HG03064 (cell line): ENCODE data around the gene KRTAP5-1.
"Not testable (repeated sequence)": the region's sequence is repeated elsewhere in the genome, so short reads cannot be mapped to it uniquely, and the experiment has no call there.

Source experiments
- ATAC-seq: cut with Tn5 transposase; IDR thresholded peaks from one replicate; pipeline ENCODE4 v1.9.1; 2021; ENCODE audit warnings: low read depth; ENCODE audit not compliant: unreplicated experiment

KRTAP5-1 gene

DNA sequence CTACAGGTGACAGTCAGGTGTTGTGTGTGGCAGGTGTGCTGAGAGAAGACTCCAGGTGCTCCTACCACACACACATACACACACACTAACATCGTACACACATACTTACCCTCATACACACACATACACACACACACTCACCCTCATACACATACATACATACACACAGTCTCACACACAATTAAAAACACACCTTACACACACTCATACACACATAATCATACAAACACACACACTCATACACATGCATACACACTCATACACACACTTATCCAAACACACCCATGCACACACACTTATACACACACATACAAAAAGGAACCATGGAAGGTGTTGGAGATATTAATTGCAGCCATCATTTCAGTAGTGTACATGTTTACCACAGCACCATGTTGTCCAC lies 18.5 kb upstream of the KRTAP5-1 start:
- ATAC-seq, result no peak

GRCh38 chr11:1601663-1602062 lies 16.6 kb upstream of the KRTAP5-1 start:
- not testable (repeated sequence) for ATAC-seq

DNA sequence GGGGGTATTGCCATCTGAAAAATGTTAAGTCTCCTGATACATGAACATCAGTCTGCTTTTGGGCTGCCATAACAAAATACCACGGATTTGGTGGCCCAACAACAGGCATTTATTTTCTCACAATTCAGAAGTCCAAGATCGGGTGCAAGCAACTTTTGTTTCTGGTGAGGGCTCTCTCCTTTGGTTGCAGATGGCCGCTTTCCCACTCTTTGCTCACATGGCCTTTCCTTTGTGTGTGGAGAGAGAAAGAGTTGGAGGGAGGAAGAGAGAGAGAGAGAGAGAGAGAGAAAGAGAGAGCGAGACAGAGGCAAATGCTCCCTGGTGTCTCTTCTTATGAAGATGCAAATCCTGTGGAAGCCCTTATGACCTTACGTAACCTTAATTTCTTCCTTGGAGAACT lies 15.5 kb upstream of the KRTAP5-1 start:
- ATAC-seq, result no peak

- no peak for ATAC-seq
Measured at GRCh38 chr11:1598816-1599215, 13.7 kb upstream of the KRTAP5-1 start.

DNA sequence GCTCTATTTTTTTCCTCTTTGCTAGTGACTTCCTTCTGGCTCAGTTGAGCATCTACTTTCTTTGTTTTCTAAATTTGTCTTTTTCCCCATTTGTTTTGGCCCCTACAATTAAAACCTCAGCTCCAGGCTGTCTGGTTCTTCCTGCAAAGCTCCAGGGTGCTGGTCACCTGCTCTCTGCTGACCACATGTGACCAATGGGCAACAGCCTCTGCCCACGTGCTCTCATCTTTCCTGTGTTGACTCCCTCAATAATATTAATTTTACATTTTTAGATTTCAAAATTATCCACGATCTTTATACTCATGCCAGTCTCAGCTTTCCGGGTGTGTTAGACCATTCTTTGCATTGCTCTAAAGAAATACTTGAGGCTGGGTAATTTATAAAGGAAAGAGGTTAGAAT lies 13.3 kb upstream of the KRTAP5-1 start:
- not testable (repeated sequence) for ATAC-seq

- no peak for ATAC-seq
Measured at GRCh38 chr11:1597994-1598380, 12.9 kb upstream of the KRTAP5-1 start, which contains the start of gene KRTAP5-2. Gene KRTAP5-2 (minus strand): TSS chr11:1598294. CDS start chr11:1598250, 44 bp downstream.

GRCh38 chr11:1597331-1597993 lies 12.4 kb upstream of the KRTAP5-1 start:
- ATAC-seq, result no peak

- not testable (repeated sequence) for ATAC-seq
Measured at GRCh38 chr11:1596576-1597121, 11.6 kb upstream of the KRTAP5-1 start.

GRCh38 chr11:1595994-1596575 lies 11.0 kb upstream of the KRTAP5-1 start:
- not testable (repeated sequence) for ATAC-seq

- ATAC-seq, result no peak
Measured at GRCh38 chr11:1592628-1593027, 7.5 kb upstream of the KRTAP5-1 start.

GRCh38 chr11:1589996-1590395 lies 4.9 kb upstream of the KRTAP5-1 start:
- no peak for ATAC-seq

GRCh38 chr11:1589191-1589963 lies 4.3 kb upstream of the KRTAP5-1 start:
- ATAC-seq, result not testable (repeated sequence)

DNA sequence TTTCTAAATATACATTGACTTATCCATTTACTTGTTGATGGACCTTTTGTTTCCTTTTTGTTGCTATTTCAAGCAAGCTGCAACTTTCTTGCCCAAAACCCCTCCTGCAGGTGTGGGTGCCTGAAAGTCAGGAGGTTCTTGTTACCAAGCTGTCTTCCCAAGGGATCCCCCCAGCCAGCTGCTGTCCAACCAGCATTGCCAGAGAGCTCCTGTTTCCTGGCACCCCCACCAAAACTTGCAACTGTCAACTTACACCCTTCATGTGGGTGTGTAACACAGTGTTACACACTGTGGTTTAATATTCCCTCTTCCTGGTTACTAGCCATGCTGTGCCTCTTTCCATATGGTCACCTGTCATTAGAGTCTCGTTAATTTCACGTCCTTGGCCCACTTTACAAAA lies 1.6 kb upstream of the KRTAP5-1 start:
- ATAC-seq, result no peak

DNA sequence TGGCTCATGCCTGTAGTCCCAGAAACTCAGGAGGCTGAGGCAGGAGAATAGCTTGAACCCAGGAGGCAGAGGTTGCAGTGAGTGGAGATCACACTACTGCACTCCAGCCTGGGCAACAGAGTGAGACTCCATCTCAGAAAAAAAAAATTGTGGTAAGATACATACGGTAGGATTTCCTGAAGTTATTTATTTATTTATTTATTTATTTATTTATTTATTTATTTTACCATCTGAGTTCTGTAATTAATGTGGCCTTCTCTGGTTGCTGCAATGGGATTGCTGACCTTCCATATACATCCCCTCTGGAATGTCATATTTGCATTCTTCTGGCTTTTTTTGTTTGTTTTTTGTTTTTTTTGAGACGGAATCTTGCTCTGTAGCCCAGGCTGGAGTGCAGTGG lies 2.2 kb downstream of the KRTAP5-1 start:
- ATAC-seq, result not testable (repeated sequence)

- ATAC-seq, result no peak
Measured at GRCh38 chr11:1581976-1582375, 3.1 kb downstream of the KRTAP5-1 start.

DNA sequence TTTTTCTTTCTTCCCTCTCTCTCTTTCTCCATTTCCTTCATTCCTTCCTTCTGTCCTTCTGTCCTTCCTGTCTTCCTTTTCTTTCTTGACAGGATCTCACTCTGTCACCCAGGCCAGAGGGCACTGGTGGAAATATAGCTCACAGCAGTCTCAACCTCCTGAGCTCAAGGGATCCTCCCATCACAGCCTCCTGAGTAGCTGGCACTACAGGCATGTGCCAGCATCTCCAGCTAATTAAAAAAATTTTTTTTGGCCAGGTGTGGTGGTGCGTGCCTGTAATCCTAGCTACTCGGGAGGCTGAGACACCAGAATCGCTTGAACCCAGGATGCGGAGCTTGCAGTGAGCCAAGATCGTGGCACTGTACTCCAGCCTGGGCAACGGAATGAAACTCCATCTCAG lies 8.3 kb downstream of the KRTAP5-1 start:
- ATAC-seq, result no peak

DNA sequence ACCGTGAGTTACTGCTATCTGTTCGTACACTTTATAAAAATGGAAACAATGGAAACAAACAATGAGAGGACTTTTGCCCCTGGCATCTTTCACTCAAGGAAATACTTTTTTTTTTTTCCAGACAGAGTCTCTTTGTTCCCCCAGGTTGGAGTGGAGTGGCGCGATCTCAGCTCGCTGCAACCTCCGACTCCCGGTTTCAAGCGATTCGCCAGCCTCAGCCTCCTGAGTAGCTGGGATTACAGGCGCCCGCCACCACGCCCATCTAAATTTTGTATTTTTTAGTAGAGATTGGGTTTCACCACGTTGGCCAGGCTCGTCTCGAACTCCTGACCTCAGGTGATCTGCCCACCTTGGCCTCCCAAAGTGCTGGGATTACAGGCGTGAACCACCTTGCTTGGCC lies 9.3 kb downstream of the KRTAP5-1 start:
- ATAC-seq, result not testable (repeated sequence)

GRCh38 chr11:1574933-1575242 lies 10.2 kb downstream of the KRTAP5-1 start:
- ATAC-seq, result no peak

- no peak for ATAC-seq
Measured at GRCh38 chr11:1574238-1574932, 10.7 kb downstream of the KRTAP5-1 start.

GRCh38 chr11:1573903-1574237 lies 11.2 kb downstream of the KRTAP5-1 start:
- ATAC-seq, result no peak
